ENCODE data around the gene ZC3H4.
"Not testable (repeated sequence)": the region's sequence is repeated elsewhere in the genome, so short reads cannot be mapped to it uniquely, and the experiment has no call there.

ZC3H4 gene

GRCh38 chr19:47063874-47064273 is 49.7 kb downstream of the ZC3H4 start:
- peaks cover under 1% of the 10 kb centered on the region for H3K27me3 Mint-ChIP-seq (ENCODE audit: low read depth, poor library complexity)
- H3K9me3 Mint-ChIP-seq: no peaks in the 10 kb centered on the region
- H3K4me1 Mint-ChIP-seq: peaks cover 7% of the 10 kb centered on the region
- no peak for DNase-seq
- H3K4me3 Mint-ChIP-seq: no peak overlapping the region
- peaks cover 12% of the 10 kb centered on the region for H3K36me3 Mint-ChIP-seq (ENCODE audit: low read depth)
- TF ChIP-seq, protein P1, sequence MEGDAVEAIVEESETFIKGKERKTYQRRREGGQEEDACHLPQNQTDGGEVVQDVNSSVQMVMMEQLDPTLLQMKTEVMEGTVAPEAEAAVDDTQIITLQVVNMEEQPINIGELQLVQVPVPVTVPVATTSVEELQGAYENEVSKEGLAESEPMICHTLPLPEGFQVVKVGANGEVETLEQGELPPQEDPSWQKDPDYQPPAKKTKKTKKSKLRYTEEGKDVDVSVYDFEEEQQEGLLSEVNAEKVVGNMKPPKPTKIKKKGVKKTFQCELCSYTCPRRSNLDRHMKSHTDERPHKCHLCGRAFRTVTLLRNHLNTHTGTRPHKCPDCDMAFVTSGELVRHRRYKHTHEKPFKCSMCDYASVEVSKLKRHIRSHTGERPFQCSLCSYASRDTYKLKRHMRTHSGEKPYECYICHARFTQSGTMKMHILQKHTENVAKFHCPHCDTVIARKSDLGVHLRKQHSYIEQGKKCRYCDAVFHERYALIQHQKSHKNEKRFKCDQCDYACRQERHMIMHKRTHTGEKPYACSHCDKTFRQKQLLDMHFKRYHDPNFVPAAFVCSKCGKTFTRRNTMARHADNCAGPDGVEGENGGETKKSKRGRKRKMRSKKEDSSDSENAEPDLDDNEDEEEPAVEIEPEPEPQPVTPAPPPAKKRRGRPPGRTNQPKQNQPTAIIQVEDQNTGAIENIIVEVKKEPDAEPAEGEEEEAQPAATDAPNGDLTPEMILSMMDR (IDR thresholded peaks at IDR 0.05): no peak
- peak overlapping the region; percentile 56 for H3K27ac Mint-ChIP-seq

- Mint-ChIP-seq H3K36me3 (ENCODE audit: low read depth) (peaks cover 8% of the 10 kb centered on the region), H3K27me3 (ENCODE audit: low read depth, poor library complexity) (peaks cover 6% of the 10 kb centered on the region), H3K9me3 (peaks cover 16% of the 10 kb centered on the region), H3K4me3 (no peak overlapping the region), H3K4me1 (peaks cover 31% of the 10 kb centered on the region), H3K27ac (no peak overlapping the region)
- no peak for DNase-seq
- TF ChIP-seq, protein P1 (IDR thresholded peaks at IDR 0.05): no peak
These were observed 55.0 kb downstream of the ZC3H4 start for GRCh38 chr19:47058621-47059022.

GRCh38 chr19:47057328-47057727 is 56.2 kb downstream of the ZC3H4 start:
- Mint-ChIP-seq H3K4me1 (peaks cover 42% of the 10 kb centered on the region), H3K27me3 (ENCODE audit: low read depth, poor library complexity) (peaks cover 15% of the 10 kb centered on the region), H3K9me3 (peaks cover 16% of the 10 kb centered on the region), H3K4me3 (no peak overlapping the region), H3K36me3 (ENCODE audit: low read depth) (peaks cover 8% of the 10 kb centered on the region), H3K27ac (peak overlapping the region; percentile 61)
- TF ChIP-seq, protein P1 (IDR thresholded peaks at IDR 0.05): no peak
- DNase-seq: no peak

- Mint-ChIP-seq H3K27ac (peak overlapping the region; percentile 48), H3K27me3 (ENCODE audit: low read depth, poor library complexity) (peaks cover 15% of the 10 kb centered on the region)
- no peak for DNase-seq
These were observed 57.2 kb downstream of the ZC3H4 start for GRCh38 chr19:47056411-47056810.

GRCh38 chr19:47050562-47050961 is 63.0 kb downstream of the ZC3H4 start:
- DNase-seq, H3K27ac Mint-ChIP-seq, H3K4me3 Mint-ChIP-seq: not testable (repeated sequence)
- Mint-ChIP-seq H3K4me1 (peaks cover 36% of the 10 kb centered on the region), H3K9me3 (peaks cover 22% of the 10 kb centered on the region), H3K27me3 (ENCODE audit: low read depth, poor library complexity) (peaks cover 12% of the 10 kb centered on the region), H3K36me3 (ENCODE audit: low read depth) (peaks cover 14% of the 10 kb centered on the region)

More at GRCh38 chr19:47056411-47056810, 57.2 kb downstream of the ZC3H4 start:
- peaks cover 16% of the 10 kb centered on the region for H3K9me3 Mint-ChIP-seq
- peaks cover 42% of the 10 kb centered on the region for H3K4me1 Mint-ChIP-seq
- no peak overlapping the region for H3K4me3 Mint-ChIP-seq
- TF ChIP-seq, protein P1 (IDR thresholded peaks at IDR 0.05): no peak
- H3K36me3 Mint-ChIP-seq (ENCODE audit: low read depth): peaks cover 8% of the 10 kb centered on the region

DNA sequence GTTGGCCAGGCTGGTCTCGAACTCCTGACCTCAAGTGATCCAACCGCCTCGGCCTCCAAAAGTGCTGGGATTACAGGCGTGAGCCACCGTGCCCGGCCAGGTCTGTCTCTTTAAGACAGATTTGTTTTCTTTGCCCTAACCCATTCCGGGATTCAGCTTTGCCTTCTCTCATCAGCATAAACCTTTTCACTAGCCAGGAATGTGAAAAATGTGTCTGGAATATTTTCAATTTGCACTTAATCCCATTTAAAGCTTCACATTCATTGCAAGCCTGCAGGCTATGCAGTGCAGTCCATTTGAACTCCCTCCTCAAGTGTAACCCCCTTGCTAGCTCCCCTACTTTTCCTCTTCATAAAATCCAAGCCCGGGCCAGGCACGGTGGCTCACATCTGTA is 64.3 kb downstream of the ZC3H4 start:
- H3K4me3 Mint-ChIP-seq: peak overlapping the region; percentile 98
- peaks cover 36% of the 10 kb centered on the region for H3K4me1 Mint-ChIP-seq
- no peak overlapping the region for H3K27ac Mint-ChIP-seq
- peaks cover 12% of the 10 kb centered on the region for H3K9me3 Mint-ChIP-seq
- no peak for DNase-seq
- peaks cover 9% of the 10 kb centered on the region for H3K27me3 Mint-ChIP-seq (ENCODE audit: low read depth, poor library complexity)
- TF ChIP-seq, protein P1 (IDR thresholded peaks at IDR 0.05): no peak
- peaks cover 6% of the 10 kb centered on the region for H3K36me3 Mint-ChIP-seq (ENCODE audit: low read depth)
